ENCODE results near the gene BCL2L2. TPM values are rescaled to one million over a fixed set of nuclear protein-coding genes. Genes with fewer than 3 reads are reported as not detected.

The BCL2L2 gene
- total and polyA plus RNA-seq, 5 donors from 2014 or later: 2.6 TPM; not detected in 4

GRCh38 chr14:23281247-23281646 is 25.4 kb upstream of the BCL2L2 start:
- H3K9me3 ChIP-seq (ENCODE audit: control insufficient read depth in 2 of 2, low read length in 2 of 2): no peaks in the 10 kb centered on the region
- peak overlapping the region in 1 of 4 donors; percentile 19 for H3K4me3 Mint-ChIP-seq
- H3K27ac ChIP-seq (ENCODE audit: insufficient read depth, low read length, poor library complexity, severe bottlenecking): no peak overlapping the region
- no peaks in the 10 kb centered on the region for H3K27me3 ChIP-seq (ENCODE audit: control insufficient read depth, insufficient read depth, low read length)
- H3K27me3 Mint-ChIP-seq: no peaks in the 10 kb centered on the region
- no peak overlapping the region for H3K4me3 ChIP-seq (ENCODE audit: low read depth, low read length)
- peaks cover 4% of the 10 kb centered on the region for H3K36me3 Mint-ChIP-seq
- H3K4me1 Mint-ChIP-seq: peaks cover 0 to 28% (median 12%) of the 10 kb centered on the region in 4 donors
- H3K4me1 ChIP-seq (ENCODE audit: control insufficient read depth, insufficient read depth, low read length, poor library complexity, severe bottlenecking): peaks cover 9% of the 10 kb centered on the region
- H3K27ac Mint-ChIP-seq: peak overlapping the region in 1 of 3 donors; percentile 26
- ATAC-seq (ENCODE audit: low read depth in 2 of 2): no peak
- no peaks in the 10 kb centered on the region for H3K36me3 ChIP-seq (ENCODE audit: control insufficient read depth, insufficient read depth, low read length)
- no peak for DNase-seq
- H3K9me3 Mint-ChIP-seq: no peaks in the 10 kb centered on the region

- Histone ChIP-seq H3K36me3 (ENCODE audit: control insufficient read depth, insufficient read depth, low read length) (no peaks in the 10 kb centered on the region), H3K4me3 (ENCODE audit: low read depth, low read length) (peak overlapping the region; percentile 60), H3K4me1 (ENCODE audit: control insufficient read depth, insufficient read depth, low read length, poor library complexity, severe bottlenecking) (peaks cover 18% of the 10 kb centered on the region), H3K27me3 (ENCODE audit: control insufficient read depth, insufficient read depth, low read length) (no peaks in the 10 kb centered on the region), H3K27ac (ENCODE audit: insufficient read depth, low read length, poor library complexity, severe bottlenecking) (peak overlapping the region; percentile 83), H3K9me3 (ENCODE audit: control insufficient read depth in 2 of 2, low read length in 2 of 2) (no peaks in the 10 kb centered on the region)
- DNase-seq: peak in 1 of 3 donors; percentile 41
- no peaks in the 10 kb centered on the region for H3K27me3 Mint-ChIP-seq
- no peaks in the 10 kb centered on the region for H3K36me3 Mint-ChIP-seq
- H3K9me3 Mint-ChIP-seq: no peaks in the 10 kb centered on the region
- ATAC-seq (ENCODE audit: low read depth in 2 of 2): no peak
- H3K27ac Mint-ChIP-seq: peak overlapping the region; percentile 29 to 95 (median 93)
- peaks cover 7 to 34% (median 15%) of the 10 kb centered on the region in 4 donors for H3K4me1 Mint-ChIP-seq
- peak overlapping the region; percentile 88 to 99 (median 96) for H3K4me3 Mint-ChIP-seq
These were observed 21.7 kb upstream of the BCL2L2 start for GRCh38 chr14:23284654-23285529.

GRCh38 chr14:23285530-23286019 is 21.1 kb upstream of the BCL2L2 start:
- Mint-ChIP-seq H3K9me3 (no peaks in the 10 kb centered on the region), H3K4me1 (peaks cover 7 to 34% (median 15%) of the 10 kb centered on the region in 4 donors)
- ATAC-seq (ENCODE audit: low read depth in 2 of 2): peak; percentile 5 to 11

DNA sequence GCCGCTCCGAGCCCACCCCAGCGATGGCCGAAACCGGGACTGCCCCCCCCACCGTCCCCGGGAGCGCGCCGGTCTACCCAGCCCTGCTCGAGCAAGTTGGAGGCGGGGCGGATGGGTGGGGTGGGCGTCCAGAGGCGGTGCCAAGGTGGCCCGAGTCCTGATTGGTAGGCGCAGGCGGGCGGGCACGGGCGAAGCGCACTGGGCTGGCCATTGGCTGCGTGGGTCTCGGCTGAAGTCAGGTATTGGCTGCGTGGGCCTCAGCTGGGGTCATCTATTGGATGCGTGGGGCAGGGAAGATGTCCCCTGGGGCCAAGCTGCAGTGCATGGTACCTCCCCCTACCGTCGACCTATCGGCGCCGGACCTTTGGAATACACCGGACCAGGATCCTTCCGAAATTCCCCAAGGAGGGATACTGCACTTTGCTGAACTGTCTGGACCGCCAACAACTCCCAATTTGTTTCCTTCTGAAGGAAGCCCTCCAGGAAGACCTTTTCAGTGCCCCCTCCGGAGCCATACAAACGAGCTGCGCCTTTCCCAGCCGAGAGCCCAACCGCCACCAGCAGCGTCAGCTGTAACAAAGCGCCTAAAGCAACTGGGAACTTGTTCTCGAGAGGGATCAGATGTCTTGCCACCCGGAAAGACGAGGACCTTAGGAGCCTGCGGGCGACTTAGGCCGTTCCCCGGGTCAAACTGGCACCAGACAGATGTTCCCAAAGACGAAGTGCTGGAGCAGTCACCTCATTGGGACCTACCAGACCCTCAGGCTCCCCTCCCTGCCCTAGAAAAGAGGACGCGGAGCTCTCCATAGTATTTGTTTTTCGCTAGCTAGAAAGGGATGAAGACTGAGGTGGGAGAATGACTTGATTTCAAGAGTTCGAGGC is 20.4 kb upstream of the BCL2L2 start, which contains the start of gene HOMEZ:
Gene HOMEZ, minus strand, starts transcription at position 113 of the 882 bp plus-strand sequence. CDS start 180 bp downstream, outside the sequence.
- Mint-ChIP-seq H3K27me3 (no peaks in the 10 kb centered on the region), H3K9me3 (no peaks in the 10 kb centered on the region), H3K4me1 (peaks cover 7 to 34% (median 15%) of the 10 kb centered on the region in 4 donors), H3K36me3 (no peaks in the 10 kb centered on the region), H3K4me3 (peak within 1 kb of the TSS; percentile 88 to 99 (median 96)), H3K27ac (peak within 1 kb of the TSS; percentile 69 to 96 (median 95))
- ATAC-seq (ENCODE audit: low read depth in 2 of 2): peak; percentile 99
- peak within 1 kb of the TSS; percentile 83 for H3K27ac ChIP-seq (ENCODE audit: insufficient read depth, low read length, poor library complexity, severe bottlenecking)
- H3K27me3 ChIP-seq (ENCODE audit: control insufficient read depth, insufficient read depth, low read length): no peaks in the 10 kb centered on the region
- peak; percentile 95 to 98 (median 97) for DNase-seq
- H3K9me3 ChIP-seq (ENCODE audit: control insufficient read depth in 2 of 2, low read length in 2 of 2): no peaks in the 10 kb centered on the region
- peak within 1 kb of the TSS; percentile 92 for H3K4me3 ChIP-seq (ENCODE audit: low read depth, low read length)
- H3K36me3 ChIP-seq (ENCODE audit: control insufficient read depth, insufficient read depth, low read length): no peaks in the 10 kb centered on the region
- H3K4me1 ChIP-seq (ENCODE audit: control insufficient read depth, insufficient read depth, low read length, poor library complexity, severe bottlenecking): peaks cover 18% of the 10 kb centered on the region

More at GRCh38 chr14:23285530-23286019, 21.1 kb upstream of the BCL2L2 start:
- Histone ChIP-seq H3K4me3 (ENCODE audit: low read depth, low read length) (peak overlapping the region; percentile 60), H3K36me3 (ENCODE audit: control insufficient read depth, insufficient read depth, low read length) (no peaks in the 10 kb centered on the region), H3K9me3 (ENCODE audit: control insufficient read depth in 2 of 2, low read length in 2 of 2) (no peaks in the 10 kb centered on the region), H3K4me1 (ENCODE audit: control insufficient read depth, insufficient read depth, low read length, poor library complexity, severe bottlenecking) (peaks cover 18% of the 10 kb centered on the region), H3K27me3 (ENCODE audit: control insufficient read depth, insufficient read depth, low read length) (no peaks in the 10 kb centered on the region), H3K27ac (ENCODE audit: insufficient read depth, low read length, poor library complexity, severe bottlenecking) (peak overlapping the region; percentile 83)
- H3K4me3 Mint-ChIP-seq: peak overlapping the region; percentile 88 to 99 (median 96)
- no peaks in the 10 kb centered on the region for H3K36me3 Mint-ChIP-seq
- no peaks in the 10 kb centered on the region for H3K27me3 Mint-ChIP-seq
- DNase-seq: no peak
- peak overlapping the region; percentile 52 to 95 (median 93) for H3K27ac Mint-ChIP-seq

DNA sequence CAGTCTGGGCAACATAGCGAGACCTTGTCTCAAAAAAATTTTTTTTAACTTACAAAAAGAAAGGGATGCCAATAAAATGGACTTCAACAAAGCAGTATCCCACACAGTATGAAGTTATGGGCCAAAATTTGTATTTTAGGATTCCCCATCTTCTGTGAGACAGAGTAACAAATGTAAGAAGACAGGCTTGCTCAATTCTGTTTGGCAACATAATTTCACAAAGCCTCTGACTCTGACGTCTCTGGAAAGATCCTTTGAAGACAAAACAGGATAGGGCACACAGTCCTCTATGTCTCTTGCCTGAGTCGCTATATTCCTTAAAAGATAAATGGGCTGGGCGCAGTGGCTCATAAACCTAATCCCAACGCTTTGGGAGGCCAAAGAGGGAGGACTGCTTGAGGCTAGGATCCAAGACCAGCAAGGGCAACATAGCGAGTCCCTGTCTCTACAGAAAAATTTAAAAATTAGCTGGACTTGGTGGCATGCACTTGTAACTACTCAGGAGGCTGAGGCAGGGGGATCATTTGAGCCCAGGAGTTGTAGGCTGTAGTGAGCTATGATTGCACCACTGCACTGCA is 19.6 kb upstream of the BCL2L2 start:
- H3K9me3 Mint-ChIP-seq: no peaks in the 10 kb centered on the region
- no peaks in the 10 kb centered on the region for H3K36me3 Mint-ChIP-seq
- DNase-seq: no peak
- no peaks in the 10 kb centered on the region for H3K27me3 Mint-ChIP-seq
- peak overlapping the region; percentile 88 to 99 (median 96) for H3K4me3 Mint-ChIP-seq
- no peak for ATAC-seq (ENCODE audit: low read depth in 2 of 2)
- H3K4me3 ChIP-seq (ENCODE audit: low read depth, low read length): peak overlapping the region; percentile 92
- H3K4me1 Mint-ChIP-seq: peaks cover 7 to 34% (median 15%) of the 10 kb centered on the region in 4 donors
- H3K36me3 ChIP-seq (ENCODE audit: control insufficient read depth, insufficient read depth, low read length): no peaks in the 10 kb centered on the region
- H3K27ac ChIP-seq (ENCODE audit: insufficient read depth, low read length, poor library complexity, severe bottlenecking): peak overlapping the region; percentile 83
- H3K27me3 ChIP-seq (ENCODE audit: control insufficient read depth, insufficient read depth, low read length): no peaks in the 10 kb centered on the region
- peak overlapping the region; percentile 69 to 96 (median 95) for H3K27ac Mint-ChIP-seq
- peaks cover 18% of the 10 kb centered on the region for H3K4me1 ChIP-seq (ENCODE audit: control insufficient read depth, insufficient read depth, low read length, poor library complexity, severe bottlenecking)
- no peaks in the 10 kb centered on the region for H3K9me3 ChIP-seq (ENCODE audit: control insufficient read depth in 2 of 2, low read length in 2 of 2)

DNA sequence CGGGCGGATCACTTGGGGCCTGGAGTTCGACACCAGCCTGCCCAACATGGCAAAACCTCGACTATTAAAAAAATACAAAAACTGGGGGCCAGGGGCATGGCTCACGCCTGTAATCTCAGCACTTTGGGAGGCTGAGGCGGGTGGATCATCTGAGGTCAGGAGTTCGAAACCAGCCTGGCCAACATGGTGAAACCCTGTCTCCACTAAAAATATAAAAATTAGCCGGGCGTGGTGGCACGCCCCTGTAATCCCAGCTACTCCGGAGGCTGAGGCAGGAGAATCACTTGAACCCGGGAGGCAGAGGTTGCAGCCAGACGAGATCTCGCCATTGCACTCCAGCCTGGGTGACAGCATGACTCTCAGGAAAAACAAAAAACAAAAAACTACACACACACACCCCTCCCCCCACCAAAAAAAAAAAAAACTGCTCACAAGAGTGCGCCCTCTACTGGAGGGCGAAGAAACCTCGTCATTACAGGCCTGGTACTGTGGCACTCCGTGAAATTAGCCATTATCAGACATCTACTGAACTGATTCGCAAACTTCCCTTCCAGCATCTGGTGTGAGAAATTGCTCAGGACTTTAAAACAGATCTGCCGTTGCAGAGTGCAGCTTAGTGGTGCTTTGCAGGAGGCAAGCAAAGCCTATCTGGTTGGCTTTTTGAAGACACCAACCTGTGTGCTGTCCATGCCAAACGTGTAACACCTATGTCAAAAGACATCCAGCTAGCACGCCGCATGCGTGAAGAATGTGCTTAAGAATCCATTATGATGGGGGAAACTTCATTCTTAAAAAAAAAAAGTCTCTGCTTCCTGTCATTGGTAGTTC is 11.7 kb upstream of the BCL2L2 start:
- Histone ChIP-seq H3K4me1 (ENCODE audit: control insufficient read depth, insufficient read depth, low read length, poor library complexity, severe bottlenecking) (peaks cover 11% of the 10 kb centered on the region), H3K36me3 (ENCODE audit: control insufficient read depth, insufficient read depth, low read length) (peaks cover 3% of the 10 kb centered on the region), H3K27ac (ENCODE audit: insufficient read depth, low read length, poor library complexity, severe bottlenecking) (peak overlapping the region; percentile 55), H3K9me3 (ENCODE audit: control insufficient read depth in 2 of 2, low read length in 2 of 2) (no peaks in the 10 kb centered on the region), H3K27me3 (ENCODE audit: control insufficient read depth, insufficient read depth, low read length) (no peaks in the 10 kb centered on the region), H3K4me3 (ENCODE audit: low read depth, low read length) (no peak overlapping the region)
- Mint-ChIP-seq H3K9me3 (no peaks in the 10 kb centered on the region), H3K4me3 (peak overlapping the region; percentile 47 to 59 (median 50)), H3K4me1 (peaks cover 12 to 23% (median 14%) of the 10 kb centered on the region in 4 donors), H3K36me3 (peaks cover 3% of the 10 kb centered on the region), H3K27me3 (peaks cover 10% of the 10 kb centered on the region), H3K27ac (peak overlapping the region; percentile 75 to 85 (median 80))
- ATAC-seq (ENCODE audit: low read depth in 2 of 2) (peak; percentile 84 to 85), DNase-seq (peak; percentile 41 to 78 (median 74))
